GM23338 (cell line): Measurements from ENCODE around the gene NOVA2. TPM values are rescaled to one million over a fixed set of nuclear protein-coding genes. Genes with fewer than 3 reads are reported as not detected.

Source experiments
- ATAC-seq: fragments of 200-7000 bp; cut with Tn5 transposase; 3 replicates; pipeline ENCODE4 v1.9.1; 2020
- DNase-seq: peaks from one replicate; pipeline ENCODE4 v3.0.0-alpha.2; 2015; ENCODE audit warnings: low spot score
- H2AFZ ChIP-seq: fragments of 200-600 bp; sonication (generic); 2 replicates; pipeline ENCODE4 v1.8.0; 2016; ENCODE audit warnings: antibody characterized with exemption, mild to moderate bottlenecking, moderate library complexity
- H3F3A ChIP-seq: fragments of 200-600 bp; sonication (generic); replicated peaks from 2 replicates; pipeline ENCODE4 v1.8.0; 2017; ENCODE audit warnings: antibody characterized with exemption, mixed run types, low read depth
- H3K27ac ChIP-seq: fragments of 200-600 bp; sonication (generic); 2 replicates; pipeline ENCODE4 v1.6.1; 2016; ENCODE audit warnings: low read depth
- H3K27me3 ChIP-seq: fragments of 200-600 bp; sonication (generic); 2 replicates; pipeline ENCODE4 v1.8.0; 2016; ENCODE audit warnings: mild to moderate bottlenecking, mixed run types, moderate library complexity; ENCODE audit not compliant: insufficient read depth
- H3K36me3 ChIP-seq: fragments of 200-600 bp; sonication (generic); 2 replicates; pipeline ENCODE4 v1.8.0; 2016; ENCODE audit warnings: mild to moderate bottlenecking; ENCODE audit not compliant: insufficient read depth
- H3K4me1 ChIP-seq: fragments of 200-600 bp; sonication (generic); 2 replicates; pipeline ENCODE4 v1.8.0; 2016; ENCODE audit warnings: mild to moderate bottlenecking, moderate library complexity; ENCODE audit not compliant: insufficient read depth
- H3K4me2 ChIP-seq: fragments of 200-600 bp; sonication (generic); 2 replicates; pipeline ENCODE4 v1.7.1; 2017; ENCODE audit warnings: mixed run types
- H3K4me3 ChIP-seq: fragments of 200-600 bp; sonication (generic); 2 replicates; pipeline ENCODE4 v1.6.1; 2016; ENCODE audit warnings: mixed run types
- H3K79me2 ChIP-seq: fragments of 200-600 bp; sonication (generic); replicated peaks from 2 replicates; pipeline ENCODE4 v1.8.0; 2017; ENCODE audit warnings: mild to moderate bottlenecking; ENCODE audit not compliant: insufficient read depth
- H3K9me2 ChIP-seq: fragments of 200-600 bp; sonication (generic); 2 replicates; pipeline ENCODE4 v1.8.0; 2017; ENCODE audit not compliant: insufficient read depth
- H4K20me1 ChIP-seq: fragments of 200-600 bp; sonication (generic); replicated peaks from 2 replicates; pipeline ENCODE4 v1.8.0; 2017; ENCODE audit warnings: mild to moderate bottlenecking; ENCODE audit not compliant: insufficient read depth
- H3K27ac Mint-ChIP-seq: 2 replicates; pipeline ENCODE4 v1.8.0; 2020; ENCODE audit warnings: inconsistent platforms, mild to moderate bottlenecking, moderate library complexity, mixed read lengths
- H3K27me3 Mint-ChIP-seq: 3 replicates; pipeline ENCODE4 v1.8.0; 2022; ENCODE audit warnings: low read depth, mild to moderate bottlenecking, moderate library complexity, mixed read lengths, inconsistent platforms; ENCODE audit not compliant: insufficient read depth, poor library complexity
- H3K36me3 Mint-ChIP-seq: 3 replicates; pipeline ENCODE4 v1.8.0; 2021; ENCODE audit warnings: low read depth, mild to moderate bottlenecking, inconsistent platforms, moderate library complexity, mixed read lengths
- H3K4me1 Mint-ChIP-seq: 3 replicates; pipeline ENCODE4 v1.8.0; 2020; ENCODE audit warnings: mild to moderate bottlenecking, inconsistent platforms, mixed read lengths
- H3K4me3 Mint-ChIP-seq: 3 replicates; pipeline ENCODE4 v1.8.0; 2021; ENCODE audit warnings: moderate library complexity, mild to moderate bottlenecking, inconsistent platforms, mixed read lengths
- H3K9me3 Mint-ChIP-seq: 3 replicates; pipeline ENCODE4 v1.8.0; 2020; ENCODE audit warnings: moderate library complexity, mild to moderate bottlenecking, inconsistent platforms, mixed read lengths
- EZH2 ChIP-seq: fragments of 200-600 bp; sonication (generic); IDR thresholded peaks from one replicate; pipeline ENCODE4 v1.8.0; 2017; ENCODE audit warnings: antibody characterized with exemption, mild to moderate bottlenecking, low read depth; ENCODE audit not compliant: unreplicated experiment
- JUNB ChIP-seq: IDR thresholded peaks from one replicate; pipeline ENCODE4 v1.6.1; 2016; ENCODE audit warnings: antibody characterized with exemption; ENCODE audit not compliant: unreplicated experiment
- NANOG ChIP-seq: IDR thresholded peaks from 2 replicates; pipeline ENCODE4 v1.6.1; 2016; ENCODE audit warnings: antibody characterized with exemption, borderline replicate concordance
- POLR2AphosphoS5 ChIP-seq: IDR thresholded peaks from 2 replicates; pipeline ENCODE4 v1.6.1; 2016; ENCODE audit warnings: antibody characterized with exemption, low read depth
- ZNF114 ChIP-seq: fragments of 250-450 bp; sonication (Bioruptor Pico); IDR thresholded peaks from 2 replicates; pipeline ENCODE4 v1.5.0; 2020; ENCODE audit warnings: mild to moderate bottlenecking, moderate library complexity
- ZNF331 ChIP-seq: fragments of 250-450 bp; sonication (Bioruptor Pico); IDR thresholded peaks from 2 replicates; pipeline ENCODE4 v1.5.0; 2020; ENCODE audit warnings: low read depth, mild to moderate bottlenecking, moderate library complexity
- ZNF462 ChIP-seq: fragments of 250-450 bp; sonication (Bioruptor Pico); IDR thresholded peaks from 2 replicates; pipeline ENCODE4 v1.5.0; 2020; ENCODE audit warnings: mild to moderate bottlenecking, moderate library complexity
- polyA plus RNA-seq: library from polyadenylated mRNA; unstranded; fragments of >200 nt; fragmentation: Nextera tagmentation; extraction: Ambion mirVana; gene quantifications from 2 replicates; pipeline ENCODE4 v1.2.1, GENCODE V29; 2016
- total RNA-seq: library from RNA; depleted of rRNA; stranded (reverse); fragments of >200 nt; shearing (Covaris generic); gene quantifications from 2 replicates; pipeline ENCODE4 v1.2.3, GENCODE V29; 2014
- TF ChIP-seq, protein P1 (sequence below): IDR thresholded peaks from 2 replicates; pipeline ENCODE4 v1.6.1; 2016; ENCODE audit warnings: antibody characterized with exemption
- TF ChIP-seq, protein P2 (sequence below): IDR thresholded peaks from one replicate; pipeline ENCODE4 v1.6.1; 2018; ENCODE audit warnings: antibody characterized with exemption; ENCODE audit not compliant: unreplicated experiment

NOVA2 gene
- total and polyA plus RNA-seq, 2 experiments from 2014 or later, result 5.1 to 13.7 TPM

DNA sequence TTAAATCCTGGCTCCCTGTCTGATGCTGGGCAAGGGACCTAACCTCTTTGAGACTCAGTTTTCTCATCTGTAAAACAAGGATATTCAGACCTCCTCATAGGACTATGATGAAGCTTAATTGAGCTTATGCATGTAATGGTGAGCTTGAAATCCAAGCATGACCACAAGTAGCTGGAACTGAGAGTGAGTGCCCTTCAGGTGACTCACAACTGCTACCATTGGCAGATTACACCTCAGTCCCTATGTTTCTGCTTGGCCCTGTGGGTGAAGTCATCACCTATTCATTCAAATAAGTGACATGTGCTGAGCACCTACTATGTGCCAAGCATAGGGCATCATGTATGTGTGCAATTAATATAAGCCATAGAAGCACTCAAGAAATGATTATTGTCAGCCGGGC, 25.7 kb downstream of the NOVA2 start:
- Histone ChIP-seq H3K4me1 (0 out of 2 replicates have a peak, but pooled peaks cover 6% of the 10 kb centered on the region), H3K4me3 (no peak overlapping the region), H3F3A (0 out of 2 replicates have a peak, but pooled peaks cover 12% of the 10 kb centered on the region), H2AFZ (no peak overlapping the region), H3K9me2 (no peaks in the 10 kb centered on the region), H3K4me2 (no peak overlapping the region), H3K27me3 (no peaks in the 10 kb centered on the region), H3K79me2 (no peaks in the 10 kb centered on the region), H3K27ac (no peak overlapping the region), H4K20me1 (peaks cover 11% of the 10 kb centered on the region; the same call in 1 of the 2 replicates), H3K36me3 (no peaks in the 10 kb centered on the region)
- no peak for DNase-seq
- Mint-ChIP-seq H3K36me3 (peaks cover 8% of the 10 kb centered on the region; the same call in 2 of the 3 replicates), H3K27ac (no peak overlapping the region), H3K27me3 (peaks cover 5% of the 10 kb centered on the region), H3K4me1 (peaks cover 6% of the 10 kb centered on the region; the same call in 2 of the 3 replicates), H3K9me3 (no peaks in the 10 kb centered on the region; the same call in 2 of the 3 replicates), H3K4me3 (no peak overlapping the region)
- ATAC-seq, result no peak
- TF ChIP-seq ZNF462 (CRISPR knock-in tag), result no peak
- TF ChIP-seq, protein P1, sequence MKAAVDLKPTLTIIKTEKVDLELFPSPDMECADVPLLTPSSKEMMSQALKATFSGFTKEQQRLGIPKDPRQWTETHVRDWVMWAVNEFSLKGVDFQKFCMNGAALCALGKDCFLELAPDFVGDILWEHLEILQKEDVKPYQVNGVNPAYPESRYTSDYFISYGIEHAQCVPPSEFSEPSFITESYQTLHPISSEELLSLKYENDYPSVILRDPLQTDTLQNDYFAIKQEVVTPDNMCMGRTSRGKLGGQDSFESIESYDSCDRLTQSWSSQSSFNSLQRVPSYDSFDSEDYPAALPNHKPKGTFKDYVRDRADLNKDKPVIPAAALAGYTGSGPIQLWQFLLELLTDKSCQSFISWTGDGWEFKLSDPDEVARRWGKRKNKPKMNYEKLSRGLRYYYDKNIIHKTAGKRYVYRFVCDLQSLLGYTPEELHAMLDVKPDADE, result no peak
- TF ChIP-seq POLR2AphosphoS5, result no peak
- no peak for TF ChIP-seq NANOG
- no peak for TF ChIP-seq EZH2
- no peak for TF ChIP-seq ZNF331 (CRISPR knock-in tag)
- TF ChIP-seq ZNF114 (CRISPR knock-in tag), result no peak
- TF ChIP-seq, protein P2, sequence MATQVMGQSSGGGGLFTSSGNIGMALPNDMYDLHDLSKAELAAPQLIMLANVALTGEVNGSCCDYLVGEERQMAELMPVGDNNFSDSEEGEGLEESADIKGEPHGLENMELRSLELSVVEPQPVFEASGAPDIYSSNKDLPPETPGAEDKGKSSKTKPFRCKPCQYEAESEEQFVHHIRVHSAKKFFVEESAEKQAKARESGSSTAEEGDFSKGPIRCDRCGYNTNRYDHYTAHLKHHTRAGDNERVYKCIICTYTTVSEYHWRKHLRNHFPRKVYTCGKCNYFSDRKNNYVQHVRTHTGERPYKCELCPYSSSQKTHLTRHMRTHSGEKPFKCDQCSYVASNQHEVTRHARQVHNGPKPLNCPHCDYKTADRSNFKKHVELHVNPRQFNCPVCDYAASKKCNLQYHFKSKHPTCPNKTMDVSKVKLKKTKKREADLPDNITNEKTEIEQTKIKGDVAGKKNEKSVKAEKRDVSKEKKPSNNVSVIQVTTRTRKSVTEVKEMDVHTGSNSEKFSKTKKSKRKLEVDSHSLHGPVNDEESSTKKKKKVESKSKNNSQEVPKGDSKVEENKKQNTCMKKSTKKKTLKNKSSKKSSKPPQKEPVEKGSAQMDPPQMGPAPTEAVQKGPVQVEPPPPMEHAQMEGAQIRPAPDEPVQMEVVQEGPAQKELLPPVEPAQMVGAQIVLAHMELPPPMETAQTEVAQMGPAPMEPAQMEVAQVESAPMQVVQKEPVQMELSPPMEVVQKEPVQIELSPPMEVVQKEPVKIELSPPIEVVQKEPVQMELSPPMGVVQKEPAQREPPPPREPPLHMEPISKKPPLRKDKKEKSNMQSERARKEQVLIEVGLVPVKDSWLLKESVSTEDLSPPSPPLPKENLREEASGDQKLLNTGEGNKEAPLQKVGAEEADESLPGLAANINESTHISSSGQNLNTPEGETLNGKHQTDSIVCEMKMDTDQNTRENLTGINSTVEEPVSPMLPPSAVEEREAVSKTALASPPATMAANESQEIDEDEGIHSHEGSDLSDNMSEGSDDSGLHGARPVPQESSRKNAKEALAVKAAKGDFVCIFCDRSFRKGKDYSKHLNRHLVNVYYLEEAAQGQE, result no peak
- no peak for TF ChIP-seq JUNB
